SKM-1 treated with dmso at 0.1 percent for 144 hours (cell line): ENCODE measurements around the gene RNF121.
A peak's percentile ranks its signal among the peaks of the same experiment; 100 is the strongest.
"Not testable (repeated sequence)": the region's sequence is repeated elsewhere in the genome, so short reads cannot be mapped to it uniquely, and the experiment has no call there.

Experiments
- DNase-seq: peaks from one replicate; lab custom pipeline; 2025; ENCODE audit not compliant: unreplicated experiment; lab: John Stamatoyannopoulos, UW

The RNF121 gene

DNA sequence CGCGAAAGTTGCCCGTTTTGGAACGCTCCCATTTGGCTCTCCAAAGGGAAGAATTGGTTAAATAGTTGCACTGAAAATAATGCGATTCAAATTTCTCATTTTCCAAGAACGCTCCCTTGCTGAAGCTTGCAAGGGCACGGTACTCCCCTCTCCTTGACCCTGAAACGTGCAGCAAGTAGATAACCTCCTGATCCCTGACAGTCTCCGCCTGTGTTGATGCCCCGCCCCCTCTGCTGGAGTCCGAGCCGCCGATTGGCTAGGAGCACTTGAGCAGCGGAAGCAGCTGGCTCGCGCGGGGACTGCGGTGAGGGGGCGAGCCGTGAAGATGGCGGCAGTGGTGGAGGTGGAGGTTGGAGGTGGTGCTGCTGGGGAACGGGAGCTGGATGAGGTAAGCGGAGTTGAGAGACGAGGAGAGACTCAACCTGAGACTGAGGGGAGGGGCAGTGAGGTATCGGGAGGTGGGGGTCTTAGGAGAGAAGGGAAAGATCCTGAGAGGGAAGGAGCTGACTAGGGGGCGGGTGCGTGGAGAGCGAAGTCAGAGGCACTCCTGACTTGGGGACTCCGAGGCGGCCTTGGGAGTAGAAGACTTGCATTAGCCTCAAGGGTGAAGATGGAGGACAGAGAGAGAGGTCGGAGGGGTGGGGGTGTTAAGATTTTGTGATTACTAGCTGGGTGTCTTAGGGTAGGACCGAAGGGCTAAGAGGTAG lies at the start of gene RNF121:
Gene RNF121, plus strand, starts transcription at position 310 of the 707 bp plus-strand sequence. Its CDS starts 16 bp downstream, at position 326.
- peak; percentile 96 for DNase-seq

DNA sequence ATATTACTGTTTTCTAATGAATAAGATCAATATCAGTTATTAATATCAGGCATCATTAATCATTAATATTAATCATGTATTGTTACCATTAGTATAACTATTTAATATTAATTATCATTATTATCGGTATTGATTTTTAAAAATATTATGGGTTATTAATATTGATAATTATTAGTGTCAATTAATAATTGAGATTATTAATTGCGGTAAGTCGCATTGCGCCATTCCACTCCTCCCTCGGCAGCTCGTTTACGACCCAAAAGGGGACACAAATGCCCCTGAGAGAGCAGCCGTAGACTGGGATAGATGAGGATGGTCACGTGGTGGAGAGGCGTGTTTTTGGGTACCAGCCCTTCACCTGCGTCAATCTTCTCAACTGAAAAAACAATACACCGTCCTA lies 43.0 kb upstream of the RNF121 start:
- DNase-seq: not testable (repeated sequence)

DNA sequence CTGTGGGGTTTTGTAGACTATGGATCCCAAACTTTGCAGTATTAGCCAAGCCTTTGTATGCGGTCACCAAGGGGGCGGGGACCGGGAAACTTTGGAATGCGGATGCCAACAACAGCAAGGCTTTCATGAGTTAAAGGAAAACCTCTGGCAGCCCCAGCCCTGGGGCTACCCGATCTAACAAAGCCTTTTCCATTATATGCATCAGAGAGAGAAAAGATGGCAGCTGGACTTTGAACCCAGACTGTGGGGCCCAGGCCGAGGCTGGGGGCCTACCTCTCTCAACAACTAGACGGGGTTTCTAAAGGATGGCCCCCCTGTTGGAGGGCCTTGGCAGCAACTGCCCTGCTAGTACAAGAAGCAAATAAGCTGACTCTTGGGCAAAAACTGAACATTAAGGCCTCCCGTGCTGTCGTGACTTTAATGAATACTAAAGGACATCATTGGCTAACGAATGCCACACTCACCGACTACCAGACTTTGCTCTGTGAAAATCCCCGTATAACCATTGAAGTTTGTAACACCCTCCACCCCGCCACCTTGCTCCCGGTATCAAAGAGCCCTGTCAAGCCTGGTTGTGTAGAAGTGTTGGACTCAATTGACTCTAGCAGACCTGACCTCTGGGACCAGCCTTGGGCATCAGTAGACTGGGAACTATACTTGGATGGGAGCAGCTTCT lies 40.4 kb upstream of the RNF121 start:
- not testable (repeated sequence) for DNase-seq

DNA sequence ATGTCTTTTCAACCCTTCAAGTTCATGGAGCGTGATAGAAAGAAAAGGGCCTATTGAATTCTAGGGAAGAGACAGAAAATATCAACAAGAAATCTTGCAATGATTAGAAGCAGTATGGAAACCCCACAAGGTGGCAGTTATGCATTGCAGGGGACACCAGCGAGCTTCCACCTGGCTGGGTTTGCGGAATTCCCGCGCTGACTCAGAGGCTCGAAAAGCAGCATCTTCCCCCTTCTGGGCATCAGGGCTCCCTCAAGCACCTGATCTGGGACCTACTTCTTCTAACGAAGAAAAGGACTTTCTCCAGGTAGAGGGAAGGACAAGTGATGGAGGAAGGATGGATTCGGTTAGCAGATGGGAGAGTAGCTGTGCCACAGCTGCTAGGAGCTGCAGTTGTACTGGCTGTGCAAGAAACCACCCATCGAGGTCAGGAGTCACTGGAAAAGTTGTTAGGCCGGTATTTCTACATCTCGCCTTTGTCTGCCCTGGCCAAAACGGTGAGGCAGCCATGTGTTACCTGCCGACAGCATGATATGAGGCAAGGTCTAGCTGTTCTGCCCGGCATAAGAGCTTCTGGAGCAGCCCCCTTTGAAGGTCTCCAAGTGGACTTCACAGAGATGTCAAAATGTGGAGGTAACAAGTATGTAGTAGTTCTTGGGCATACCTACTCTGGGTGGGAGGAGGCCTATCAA lies 39.5 kb upstream of the RNF121 start:
- not testable (repeated sequence) for DNase-seq

DNA sequence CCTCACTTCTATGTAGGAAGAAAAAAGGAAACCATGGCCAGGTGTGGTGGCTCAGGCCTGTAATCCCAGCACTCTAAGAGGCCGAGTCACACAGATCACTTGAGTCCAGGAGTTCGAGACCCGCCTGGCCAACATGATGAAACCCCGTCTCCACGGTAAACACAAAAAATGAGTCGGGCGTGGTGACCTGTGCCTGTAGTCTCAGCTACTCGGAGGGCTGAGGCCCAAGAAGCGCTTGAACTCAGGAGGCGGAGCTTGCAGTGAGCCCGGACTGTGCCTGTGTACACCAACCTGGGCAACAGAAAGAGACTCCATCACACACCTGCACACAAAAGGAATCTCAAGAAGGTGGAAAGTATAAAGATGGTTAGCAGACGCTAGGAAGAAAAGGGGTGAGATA lies 32.9 kb upstream of the RNF121 start:
- DNase-seq: no peak

DNA sequence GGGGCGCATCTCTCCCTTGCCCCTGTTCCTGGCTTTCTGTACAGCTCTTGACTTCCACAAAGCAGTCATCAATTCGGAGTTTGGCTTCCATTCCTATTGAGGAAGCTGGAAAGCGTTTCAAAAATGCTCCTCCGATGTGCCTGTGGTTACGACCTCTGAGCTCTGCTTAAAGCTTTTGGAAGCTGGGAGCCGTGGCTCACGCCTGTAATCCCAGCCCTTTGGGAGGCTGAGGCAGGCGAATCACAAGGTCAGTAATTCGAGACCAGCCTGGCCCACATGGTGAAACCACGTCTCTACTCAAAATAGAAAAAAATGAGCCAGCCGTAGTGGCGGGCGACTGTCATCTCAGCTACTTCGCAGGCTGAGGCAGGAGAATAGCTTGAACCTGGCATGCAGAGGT lies 27.7 kb upstream of the RNF121 start:
- not testable (repeated sequence) for DNase-seq

DNA sequence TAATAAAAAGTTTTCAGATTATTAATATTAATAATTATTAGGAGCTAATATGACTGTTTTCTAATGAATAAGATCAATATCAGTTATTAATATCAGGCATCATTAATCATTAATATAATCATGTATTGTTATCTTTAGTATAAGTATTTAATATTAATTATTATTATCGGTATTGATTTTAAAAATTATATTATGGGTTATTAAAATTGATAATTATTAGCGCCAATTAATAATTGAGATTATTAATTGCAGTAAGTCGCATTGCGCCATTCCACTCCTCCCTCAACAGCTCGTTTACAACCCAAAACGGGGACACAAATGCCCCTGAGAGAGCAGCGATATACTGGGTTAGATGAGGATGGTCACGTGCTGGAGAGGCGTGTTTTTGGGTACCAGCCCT lies 20.6 kb upstream of the RNF121 start:
- DNase-seq: no peak

DNA sequence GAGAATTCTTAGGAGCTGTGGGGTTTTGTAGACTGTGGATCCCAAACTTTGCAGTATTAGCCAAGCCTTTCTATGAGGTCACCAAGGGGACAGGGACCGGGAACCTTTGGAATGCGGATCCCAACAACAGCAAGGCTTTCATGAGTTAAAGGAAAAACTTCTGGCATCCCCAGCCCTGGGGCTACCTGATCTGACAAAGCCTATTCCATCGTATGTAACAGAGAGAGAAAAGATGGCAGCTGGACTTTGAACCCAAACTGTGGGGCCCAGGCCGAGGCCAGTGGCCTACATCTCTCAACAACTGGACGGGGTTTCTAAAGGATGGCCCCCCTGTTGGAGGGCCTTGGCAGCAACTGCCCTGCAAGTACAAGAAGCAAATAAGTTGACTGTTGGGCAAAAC lies 18.1 kb upstream of the RNF121 start:
- DNase-seq: not testable (repeated sequence)

DNA sequence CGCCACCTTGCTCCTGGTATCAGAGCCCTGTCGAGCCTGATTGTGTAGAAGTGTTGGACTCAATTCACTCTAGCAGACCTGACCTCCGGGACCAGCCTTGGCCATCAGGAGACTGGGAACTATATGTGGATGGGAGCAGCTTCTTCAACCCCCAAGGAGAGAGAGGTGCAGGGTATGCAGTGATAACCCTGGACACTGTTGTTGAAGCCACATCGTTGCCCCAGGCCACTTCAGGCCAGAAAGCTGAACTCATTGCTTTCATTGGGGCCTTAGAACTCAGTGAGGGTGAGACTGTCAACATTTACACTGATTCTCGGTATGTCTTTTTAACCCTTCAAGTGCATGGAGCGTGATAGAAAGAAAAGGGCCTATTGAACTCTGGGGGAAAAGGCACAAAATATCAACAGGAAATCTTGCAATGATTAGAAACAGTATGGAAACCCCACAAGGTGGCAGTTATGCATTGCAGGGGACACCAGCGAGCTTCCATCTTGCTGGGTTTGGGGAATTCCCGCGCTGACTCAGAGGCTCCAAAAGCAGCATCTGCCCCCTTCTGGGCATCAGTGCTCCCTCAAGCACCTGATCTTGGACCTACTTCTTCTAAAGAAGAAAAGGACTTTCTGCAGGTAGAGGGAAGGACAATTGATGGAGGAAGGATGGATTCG lies 17.4 kb upstream of the RNF121 start:
- not testable (repeated sequence) for DNase-seq

DNA sequence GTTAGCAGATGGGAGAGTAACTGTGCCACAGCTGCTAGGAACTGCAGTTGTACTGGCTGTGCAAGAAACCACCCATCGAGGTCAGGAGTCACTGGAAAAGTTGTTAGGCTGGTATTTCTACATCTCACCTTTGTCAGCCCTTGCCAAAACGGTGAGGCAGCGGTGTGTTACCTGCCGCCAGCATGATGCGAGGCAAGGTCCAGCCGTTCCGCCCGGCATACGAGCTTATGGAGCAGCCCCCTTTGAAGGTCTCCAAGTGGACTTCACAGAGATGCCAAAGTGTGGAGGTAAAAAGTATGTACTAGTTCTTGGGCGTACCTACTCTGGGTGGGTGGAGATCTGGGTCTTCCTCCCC lies 16.9 kb upstream of the RNF121 start:
- DNase-seq: not testable (repeated sequence)

DNA sequence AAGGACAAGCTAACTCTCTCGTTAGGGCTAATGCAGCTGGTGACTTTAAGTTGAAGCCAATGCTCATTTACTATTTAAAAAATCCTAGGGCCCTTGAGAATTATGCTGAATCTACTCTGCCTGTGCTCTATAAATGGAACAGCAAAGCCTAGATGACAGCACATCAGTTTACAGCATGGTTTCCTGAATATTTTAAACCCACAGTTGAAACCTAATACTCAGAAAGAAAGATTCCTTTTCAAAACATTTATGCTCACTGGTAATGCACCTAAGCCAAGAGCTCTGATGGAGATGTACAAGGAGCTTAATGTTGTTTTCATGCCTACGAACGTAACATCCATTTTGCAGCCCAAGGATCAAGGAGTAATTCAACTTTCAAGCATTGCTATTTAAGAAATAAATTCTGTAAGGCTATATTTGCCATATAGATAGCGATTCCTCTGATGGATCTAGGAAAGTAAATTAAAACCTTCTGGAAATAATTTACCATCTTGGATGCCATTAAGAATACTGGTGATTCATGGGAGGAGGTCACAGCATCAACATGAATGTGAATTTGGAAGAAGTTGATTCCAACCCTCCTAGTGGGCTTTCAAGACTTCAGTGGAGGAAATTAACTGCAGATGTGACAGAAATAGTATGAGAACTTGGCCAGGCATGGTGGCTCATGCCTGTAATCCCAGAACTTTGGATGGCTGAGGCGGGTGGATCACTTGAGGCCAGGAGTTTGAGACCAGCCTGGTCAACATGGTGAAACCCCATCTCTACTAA lies 14.9 kb upstream of the RNF121 start:
- DNase-seq: no peak

DNA sequence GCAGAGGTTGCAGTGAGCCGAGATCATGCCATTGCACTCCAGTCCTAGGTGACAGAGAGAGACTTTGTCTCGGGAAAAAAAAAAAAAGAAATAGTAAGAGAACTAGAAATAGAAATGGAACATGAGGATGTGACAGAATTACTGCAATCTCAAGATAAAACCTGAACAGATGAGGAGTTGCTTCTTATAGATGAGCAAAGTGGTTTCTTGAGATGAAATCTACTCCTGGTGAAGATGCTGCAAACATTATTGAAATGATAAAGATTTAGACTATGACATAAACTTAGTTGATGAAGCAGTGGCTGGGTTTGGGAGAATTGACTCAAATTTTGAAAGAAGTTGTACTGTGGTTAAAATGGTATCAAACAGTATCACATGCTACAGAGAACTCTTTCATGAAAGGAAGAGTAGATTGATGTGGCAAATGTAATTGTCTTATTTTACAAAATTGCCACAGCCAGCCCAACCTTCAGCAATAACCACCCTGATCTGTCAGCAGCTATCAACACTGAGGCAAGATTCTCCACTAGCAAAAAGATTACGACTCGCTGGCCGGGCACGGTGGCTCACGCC lies 14.1 kb upstream of the RNF121 start:
- DNase-seq: no peak

DNA sequence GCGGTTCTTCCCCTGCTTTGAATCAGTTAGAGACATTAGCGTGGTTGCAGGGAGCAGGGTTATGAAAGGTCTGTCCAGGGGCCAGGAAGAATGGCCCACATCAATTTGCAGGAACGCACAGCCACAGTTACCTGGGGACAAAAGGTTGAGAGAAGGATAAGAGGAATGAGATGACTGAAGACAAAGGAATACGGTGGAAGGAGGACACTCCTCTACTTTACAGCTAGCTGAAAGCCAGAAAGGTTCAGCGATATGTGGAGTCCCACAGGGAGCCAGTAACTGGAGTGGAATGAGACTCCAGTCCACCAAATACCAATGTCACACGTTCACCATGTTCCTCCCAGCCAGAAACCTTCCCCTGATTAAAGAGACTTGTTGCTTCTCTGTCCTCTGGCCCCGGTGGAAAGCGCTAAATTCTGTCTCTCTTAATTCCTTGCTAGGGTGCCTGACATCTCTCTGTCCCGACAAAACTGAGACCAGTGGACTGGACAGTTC lies 11.2 kb upstream of the RNF121 start:
- DNase-seq: no peak

DNA sequence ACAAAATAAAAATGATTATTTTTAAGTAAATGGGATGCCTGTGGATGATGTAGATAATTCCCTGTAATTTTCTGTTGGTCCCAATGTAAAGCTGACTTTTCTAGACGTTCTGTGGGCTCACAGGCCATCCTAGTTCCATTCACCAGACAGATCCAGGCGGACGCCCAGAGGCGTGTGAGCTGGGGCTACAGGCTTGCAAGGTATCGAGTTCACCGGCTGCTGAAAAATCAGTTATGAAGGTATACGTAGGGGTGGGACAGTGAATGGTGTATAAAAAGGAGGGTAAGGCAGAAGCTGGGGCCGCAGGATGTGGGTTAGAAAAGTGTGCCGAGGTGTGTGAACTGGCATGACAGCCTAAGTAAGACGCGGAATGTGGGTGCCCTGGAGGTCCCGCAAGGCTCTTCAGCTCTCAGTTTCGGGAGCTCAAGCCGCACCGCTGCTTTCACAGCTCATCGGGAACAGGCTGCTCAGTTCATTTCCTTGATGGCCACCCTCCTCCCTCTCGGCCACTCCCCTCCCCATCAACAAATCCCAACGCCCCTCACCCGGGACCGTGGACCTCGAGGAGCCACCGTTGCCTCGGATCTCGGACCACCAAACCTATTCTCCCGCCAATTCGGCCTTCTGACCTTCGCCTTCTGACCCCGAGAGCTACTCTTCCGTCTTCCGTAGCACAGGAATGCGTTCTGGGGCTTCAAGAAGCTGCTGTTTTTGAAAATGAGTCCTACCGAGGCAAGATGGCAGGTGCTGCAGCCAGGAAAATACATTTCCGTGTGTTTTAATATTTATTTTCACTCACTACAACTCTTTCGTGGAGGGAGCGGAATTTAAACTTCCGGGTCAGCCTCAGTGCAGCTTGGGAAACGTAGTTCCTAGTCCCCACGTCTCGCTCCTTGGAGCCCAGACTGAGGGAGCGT lies 768 bp upstream of the RNF121 start, which contains the start of gene XNDC1N:
Gene XNDC1N, minus strand, starts transcription at position 775 of the 917 bp plus-strand sequence. CDS start 5,241 bp downstream, outside the sequence.
- DNase-seq: peak; percentile 96

DNA sequence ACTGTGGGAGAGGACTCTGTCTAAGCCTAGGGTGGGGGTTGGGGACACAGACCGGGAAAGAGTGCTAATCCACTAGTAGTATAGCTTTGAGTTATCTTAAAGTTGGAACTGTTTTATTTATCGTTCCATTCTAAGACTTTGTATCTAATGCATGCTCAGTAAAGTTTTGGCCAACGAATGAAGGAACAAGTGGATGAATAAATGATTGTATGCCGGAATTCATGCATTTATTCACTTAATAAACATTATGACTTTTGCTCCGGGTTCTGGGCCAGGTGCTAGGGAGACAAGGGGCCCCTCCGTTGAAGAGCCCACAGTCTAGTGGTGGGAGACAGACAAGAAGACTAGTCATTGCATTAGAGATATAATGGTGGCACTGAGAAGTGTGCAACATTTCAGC lies 645 bp downstream of the RNF121 start:
- no peak for DNase-seq

DNA sequence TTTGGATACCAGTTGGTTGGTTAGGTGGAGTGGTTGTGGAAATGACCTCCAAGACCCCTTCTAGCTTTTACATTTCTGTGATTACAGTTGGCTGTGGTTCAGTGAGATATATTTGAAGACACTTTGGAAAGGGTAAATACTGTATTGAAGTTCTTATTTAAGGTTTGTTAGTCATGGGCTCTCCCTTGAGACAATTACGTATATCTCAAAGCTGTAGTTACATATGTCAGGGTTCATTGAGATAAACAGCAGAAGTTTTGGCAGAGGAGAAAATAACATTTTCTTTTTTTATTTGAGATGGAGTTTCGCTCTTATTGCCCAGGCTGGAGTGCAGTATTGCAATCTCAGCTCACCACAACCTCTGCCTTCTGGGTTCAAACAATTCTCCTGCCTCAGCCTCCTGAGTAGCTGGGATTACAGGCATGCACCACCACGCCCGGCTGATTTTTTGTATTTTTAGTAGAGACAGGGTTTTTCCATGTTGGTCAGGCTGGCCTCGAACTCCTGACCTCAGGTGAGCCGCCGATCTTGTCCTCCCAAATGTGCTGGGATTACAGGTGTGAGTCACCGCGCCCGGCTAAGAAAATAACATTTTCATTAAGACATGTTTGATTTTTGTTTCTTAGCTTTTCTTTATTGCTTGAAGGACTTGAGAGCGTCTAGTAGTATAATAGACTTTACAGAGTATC lies 1.9 kb downstream of the RNF121 start:
- DNase-seq: no peak

DNA sequence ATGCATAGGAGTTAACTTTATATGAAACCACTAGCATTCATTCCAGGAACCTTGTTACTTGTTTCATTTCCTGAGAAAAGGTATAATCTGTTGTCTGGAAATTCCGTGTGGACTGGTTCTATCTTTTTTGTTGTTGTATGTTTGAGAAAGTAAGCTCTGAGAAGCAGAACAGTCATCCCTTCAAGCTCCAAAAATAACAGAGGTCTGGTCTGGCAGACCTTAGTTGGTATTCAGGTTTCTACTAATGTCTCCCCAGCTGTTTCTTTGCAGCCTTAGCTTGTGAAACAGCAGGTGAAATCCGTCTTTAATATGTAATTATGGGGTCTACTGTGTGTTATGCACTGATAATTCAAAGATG lies 2.4 kb downstream of the RNF121 start:
- no peak for DNase-seq

DNA sequence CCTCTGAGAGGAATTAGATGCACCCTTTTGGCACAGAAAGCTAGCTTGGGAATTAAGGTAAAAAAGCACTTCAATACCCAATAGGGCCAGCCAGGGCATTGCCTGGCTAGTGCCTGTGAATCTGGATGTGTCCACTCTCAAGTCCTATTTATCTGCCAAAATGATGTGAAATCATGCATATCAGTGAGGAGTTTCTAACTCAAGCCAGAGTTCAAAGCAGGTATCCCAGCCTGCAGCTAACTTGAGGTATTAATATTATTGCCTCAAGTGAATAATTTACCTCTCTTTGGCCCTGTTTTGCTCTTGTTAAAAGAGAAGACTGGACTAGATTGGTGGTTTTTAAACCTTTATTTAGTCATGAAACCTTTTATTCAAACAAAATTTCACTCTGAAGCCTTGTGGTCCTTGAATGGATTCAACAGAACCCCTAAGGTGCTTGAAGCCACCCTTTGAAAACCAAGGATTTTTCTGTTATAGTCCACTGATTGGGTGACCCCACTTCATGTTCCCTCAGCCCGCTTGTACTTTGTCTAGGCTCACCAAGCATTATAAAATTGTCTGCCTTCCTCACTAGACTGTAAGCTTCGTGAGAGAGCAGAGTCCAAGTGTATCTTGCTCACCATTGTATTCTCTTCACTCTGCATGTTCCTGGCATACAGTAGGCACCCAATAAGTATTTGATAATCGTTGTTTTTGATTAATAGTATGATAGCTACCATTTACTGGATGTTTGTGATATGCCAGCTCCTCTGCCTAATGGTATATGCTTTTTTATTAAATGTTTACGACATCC lies 4.5 kb downstream of the RNF121 start:
- DNase-seq: no peak
